Panc1 (cell line): ENCODE measurements around the gene GLIS1. TPM values are rescaled to one million over a fixed set of nuclear protein-coding genes. Genes with fewer than 3 reads are reported as not detected.

ENCODE experiments used
- ATAC-seq: fragments of 200-7000 bp; cut with Tn5 transposase; 2 replicates; pipeline ENCODE4 v1.9.1; 2020; ENCODE audit warnings: mild to moderate bottlenecking, moderate library complexity
- BruUV-seq: library from RNA; stranded (reverse); fragments of 400-500 nt; replicated peaks from 2 replicates; lab custom pipeline; 2021; lab: Mats Ljungman, UMichigan
- CTCF ChIA-PET: fragments of 300-600 bp; sonication (Branson Sonifier 250); formaldehyde crosslinking; loops from one replicate; lab custom pipeline; 2022; ENCODE audit warnings: antibody characterized with exemption; lab: Charles Lee
- POLR2A ChIA-PET: fragments of 300-600 bp; sonication (Branson Sonifier 250); formaldehyde crosslinking; loops from one replicate; lab custom pipeline; 2022; ENCODE audit warnings: antibody characterized with exemption; lab: Charles Lee
- DNase-seq: peaks from one replicate; pipeline ENCODE4 v3.0.0-alpha.2; 2010; ENCODE audit warnings: low read depth, low spot score
- H3K27ac ChIP-seq: 2 replicates; pipeline ENCODE4 v1.5.1; 2011; ENCODE audit warnings: mild to moderate bottlenecking, low read length, inconsistent platforms
- H3K27me3 ChIP-seq: fragments of 200-500 bp; sonication (Bioruptor generic); 2 replicates; pipeline ENCODE4 v1.6.0; 2014; ENCODE audit warnings: low read length, inconsistent platforms; ENCODE audit not compliant: control insufficient read depth, insufficient read depth
- H3K36me3 ChIP-seq: fragments of 200-500 bp; sonication (Bioruptor generic); 2 replicates; pipeline ENCODE4 v1.5.1; 2014; ENCODE audit warnings: inconsistent platforms, mild to moderate bottlenecking, low read length, moderate library complexity; ENCODE audit not compliant: control insufficient read depth, insufficient read depth
- H3K4me1 ChIP-seq: 2 replicates; pipeline ENCODE4 v1.5.1; 2011; ENCODE audit warnings: inconsistent platforms, mild to moderate bottlenecking, low read length, moderate library complexity; ENCODE audit not compliant: control insufficient read depth, insufficient read depth
- H3K4me3 ChIP-seq, 2 experiments: 2 replicates each; pipeline ENCODE4 v1.5.1; 2011 to 2012; ENCODE audit warnings: low read depth in 2 of 2, low read length in 2 of 2, mild to moderate bottlenecking in 2 of 2, inconsistent platforms in 1 of 2, moderate library complexity in 1 of 2
- H3K9me3 ChIP-seq: fragments of 200-500 bp; sonication (Bioruptor generic); 2 replicates; pipeline ENCODE4 v1.5.1; 2014; ENCODE audit warnings: low read depth, mild to moderate bottlenecking, inconsistent platforms, low read length, moderate library complexity; ENCODE audit not compliant: control insufficient read depth, insufficient read depth
- POLR2AphosphoS5 ChIP-seq: IDR thresholded peaks from 2 replicates; pipeline ENCODE4 v1.6.1; 2012; ENCODE audit warnings: mild to moderate bottlenecking, low read depth, low read length, moderate library complexity
- SIN3A ChIP-seq: IDR thresholded peaks from 2 replicates; pipeline ENCODE4 v1.6.1; 2012; ENCODE audit warnings: low read depth, mild to moderate bottlenecking, low read length, moderate library complexity, borderline replicate concordance; ENCODE audit not compliant: insufficient read depth
- TCF7L2 ChIP-seq: IDR thresholded peaks from 2 replicates; pipeline ENCODE4 v1.6.1; 2011; ENCODE audit warnings: mild to moderate bottlenecking, low read depth, low read length, inconsistent platforms
- in situ Hi-C: cut with HindIII; loops from 2 replicates; pipeline ENCODE4 v1.10.0; 2016; ENCODE audit warnings: low sequenced_read_pairs, low pct_unique_long_range_greater_than_20kb
- intact Hi-C: fragments of 100-400 bp; cut with micrococcal nuclease; formaldehyde crosslinking; loops from one replicate; pipeline ENCODE4 v1.10.0; 2022; ENCODE audit not compliant: unreplicated experiment
- total RNA-seq: library from RNA; stranded (reverse); gene quantifications from one replicate; pipeline ENCODE4 v1.2.1, GENCODE V29; 2021; ENCODE audit not compliant: unreplicated experiment
- TF ChIP-seq, protein P1 (sequence below), 2 experiments: IDR thresholded peaks; 2 replicates each; pipeline ENCODE4 v1.6.1; 2011 to 2012; ENCODE audit warnings: low read depth in 2 of 2, control low read depth in 1 of 2, low read length in 1 of 2, mild to moderate bottlenecking in 1 of 2, moderate library complexity in 1 of 2; ENCODE audit not compliant: insufficient read depth in 1 of 2
- TF ChIP-seq, protein P2 (sequence below): fragments of 450-650 bp; IDR thresholded peaks from 2 replicates; pipeline ENCODE4 v1.5.1; 2017; ENCODE audit warnings: mild to moderate bottlenecking

The GLIS1 gene
- total RNA-seq, 1 experiment from 2014 or later, result 0.28 TPM

- CTCF ChIA-PET, result interaction anchor here (1.5 kb wide), 1 partner anchor 198 kb away, joined by 3 read pairs; no protein-coding TSS in a partner anchor
- Histone ChIP-seq H3K36me3 (no peaks in the 10 kb centered on the region), H3K4me1 (peaks cover 6% of the 10 kb centered on the region; the same call in 1 of the 2 replicates), H3K4me3 (no peak overlapping the region), H3K27me3 (no peaks in the 10 kb centered on the region; the same call in 1 of the 2 replicates), H3K9me3 (no peaks in the 10 kb centered on the region), H3K27ac (no peak overlapping the region)
- no peak for DNase-seq
- intact Hi-C loops, result loop anchor here (5.0 kb wide), 1 partner anchor 197 kb away; no protein-coding TSS in a partner anchor
- ATAC-seq, result no peak
- POLR2A ChIA-PET, result no interaction called here
- BruUV-seq, result no TSS peak
- in situ Hi-C loops, result no loop called here
- TF ChIP-seq POLR2AphosphoS5 (no peak), SIN3A (no peak), TCF7L2 (no peak)
- TF ChIP-seq, protein P1, sequence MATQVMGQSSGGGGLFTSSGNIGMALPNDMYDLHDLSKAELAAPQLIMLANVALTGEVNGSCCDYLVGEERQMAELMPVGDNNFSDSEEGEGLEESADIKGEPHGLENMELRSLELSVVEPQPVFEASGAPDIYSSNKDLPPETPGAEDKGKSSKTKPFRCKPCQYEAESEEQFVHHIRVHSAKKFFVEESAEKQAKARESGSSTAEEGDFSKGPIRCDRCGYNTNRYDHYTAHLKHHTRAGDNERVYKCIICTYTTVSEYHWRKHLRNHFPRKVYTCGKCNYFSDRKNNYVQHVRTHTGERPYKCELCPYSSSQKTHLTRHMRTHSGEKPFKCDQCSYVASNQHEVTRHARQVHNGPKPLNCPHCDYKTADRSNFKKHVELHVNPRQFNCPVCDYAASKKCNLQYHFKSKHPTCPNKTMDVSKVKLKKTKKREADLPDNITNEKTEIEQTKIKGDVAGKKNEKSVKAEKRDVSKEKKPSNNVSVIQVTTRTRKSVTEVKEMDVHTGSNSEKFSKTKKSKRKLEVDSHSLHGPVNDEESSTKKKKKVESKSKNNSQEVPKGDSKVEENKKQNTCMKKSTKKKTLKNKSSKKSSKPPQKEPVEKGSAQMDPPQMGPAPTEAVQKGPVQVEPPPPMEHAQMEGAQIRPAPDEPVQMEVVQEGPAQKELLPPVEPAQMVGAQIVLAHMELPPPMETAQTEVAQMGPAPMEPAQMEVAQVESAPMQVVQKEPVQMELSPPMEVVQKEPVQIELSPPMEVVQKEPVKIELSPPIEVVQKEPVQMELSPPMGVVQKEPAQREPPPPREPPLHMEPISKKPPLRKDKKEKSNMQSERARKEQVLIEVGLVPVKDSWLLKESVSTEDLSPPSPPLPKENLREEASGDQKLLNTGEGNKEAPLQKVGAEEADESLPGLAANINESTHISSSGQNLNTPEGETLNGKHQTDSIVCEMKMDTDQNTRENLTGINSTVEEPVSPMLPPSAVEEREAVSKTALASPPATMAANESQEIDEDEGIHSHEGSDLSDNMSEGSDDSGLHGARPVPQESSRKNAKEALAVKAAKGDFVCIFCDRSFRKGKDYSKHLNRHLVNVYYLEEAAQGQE (IDR thresholded peaks at IDR 0.05; ENCODE audit: insufficient read depth in 1 of 2, low read depth in 2 of 2, low read length in 1 of 2), result no peak
- TF ChIP-seq, protein P2, sequence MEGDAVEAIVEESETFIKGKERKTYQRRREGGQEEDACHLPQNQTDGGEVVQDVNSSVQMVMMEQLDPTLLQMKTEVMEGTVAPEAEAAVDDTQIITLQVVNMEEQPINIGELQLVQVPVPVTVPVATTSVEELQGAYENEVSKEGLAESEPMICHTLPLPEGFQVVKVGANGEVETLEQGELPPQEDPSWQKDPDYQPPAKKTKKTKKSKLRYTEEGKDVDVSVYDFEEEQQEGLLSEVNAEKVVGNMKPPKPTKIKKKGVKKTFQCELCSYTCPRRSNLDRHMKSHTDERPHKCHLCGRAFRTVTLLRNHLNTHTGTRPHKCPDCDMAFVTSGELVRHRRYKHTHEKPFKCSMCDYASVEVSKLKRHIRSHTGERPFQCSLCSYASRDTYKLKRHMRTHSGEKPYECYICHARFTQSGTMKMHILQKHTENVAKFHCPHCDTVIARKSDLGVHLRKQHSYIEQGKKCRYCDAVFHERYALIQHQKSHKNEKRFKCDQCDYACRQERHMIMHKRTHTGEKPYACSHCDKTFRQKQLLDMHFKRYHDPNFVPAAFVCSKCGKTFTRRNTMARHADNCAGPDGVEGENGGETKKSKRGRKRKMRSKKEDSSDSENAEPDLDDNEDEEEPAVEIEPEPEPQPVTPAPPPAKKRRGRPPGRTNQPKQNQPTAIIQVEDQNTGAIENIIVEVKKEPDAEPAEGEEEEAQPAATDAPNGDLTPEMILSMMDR, result no peak
These were observed 54.2 kb downstream of the GLIS1 start for GRCh38 chr1:53684741-53685140.

DNA sequence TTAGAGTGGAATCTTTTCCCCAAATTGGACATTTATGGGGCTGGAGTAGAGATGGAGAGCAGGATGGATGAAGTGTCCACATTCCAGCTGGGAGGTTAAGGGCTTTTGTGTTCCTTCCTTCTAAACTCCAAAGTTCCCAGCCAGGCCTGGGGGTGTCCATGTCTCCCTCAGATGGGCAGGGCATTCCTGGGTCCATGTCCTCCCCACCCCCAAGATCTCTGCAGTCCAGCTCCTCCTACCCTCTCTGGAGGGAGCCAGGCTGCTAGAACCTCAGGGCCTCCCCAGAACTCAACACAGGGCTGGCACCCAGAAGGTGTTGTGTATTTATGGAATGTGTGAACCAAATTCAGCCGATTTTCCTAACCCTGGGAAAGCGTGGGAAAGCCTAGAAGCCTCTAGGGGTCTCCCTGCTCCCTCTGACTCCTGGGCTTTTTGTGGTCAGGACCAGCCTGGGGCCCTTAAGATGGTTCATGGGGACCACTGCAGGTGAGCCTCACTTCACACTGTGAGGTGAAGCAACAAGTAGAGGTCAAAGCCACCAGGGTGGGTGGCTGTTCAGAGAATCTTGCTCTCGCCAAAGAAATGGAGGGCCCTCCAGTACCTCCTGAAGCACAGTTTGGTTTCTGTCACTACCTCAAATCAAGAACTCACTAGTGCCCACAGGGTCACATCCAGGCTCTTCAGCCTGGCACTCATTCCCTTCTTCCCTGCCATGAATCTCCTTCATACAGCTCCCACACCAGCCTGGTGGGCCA, 54.8 kb downstream of the GLIS1 start:
- Histone ChIP-seq H3K4me3 (no peak overlapping the region), H3K27me3 (no peaks in the 10 kb centered on the region; the same call in 1 of the 2 replicates), H3K4me1 (peaks cover 6% of the 10 kb centered on the region; the same call in 1 of the 2 replicates), H3K27ac (no peak overlapping the region), H3K36me3 (no peaks in the 10 kb centered on the region), H3K9me3 (no peaks in the 10 kb centered on the region)
- no peak for DNase-seq
- BruUV-seq, result no TSS peak
- ChIA-PET CTCF (interaction anchor here (1.5 kb wide), 1 partner anchor 198 kb away, joined by 3 read pairs; no protein-coding TSS in a partner anchor), POLR2A (interaction anchor here (0.5 kb wide), 1 partner anchor 375 kb away, joined by 9 read pairs; no protein-coding TSS in a partner anchor)
- TF ChIP-seq, protein P2, result no peak; the same call in 1 of the 2 replicates
- TF ChIP-seq TCF7L2 (no peak), POLR2AphosphoS5 (no peak), SIN3A (no peak)
- TF ChIP-seq, protein P1 (IDR thresholded peaks at IDR 0.05; ENCODE audit: insufficient read depth in 1 of 2, low read depth in 2 of 2, low read length in 1 of 2), result no peak
- in situ Hi-C loops, result no loop called here
- intact Hi-C loops, result loop anchor here (5.0 kb wide), 1 partner anchor 197 kb away; no protein-coding TSS in a partner anchor
- no peak for ATAC-seq
